GM12878 (cell line): ENCODE measurements around the gene RPS6KA2. TPM values are rescaled to one million over a fixed set of nuclear protein-coding genes. Genes with fewer than 3 reads are reported as not detected.

ENCODE experiments used
- ATAC-seq: fragments of 200-7000 bp; cut with Tn5 transposase; 3 replicates; pipeline ENCODE4 v1.9.1; 2020; ENCODE audit warnings: mild to moderate bottlenecking, moderate library complexity
- BruUV-seq: library from RNA; stranded (reverse); fragments of 400-500 nt; replicated peaks from 2 replicates; lab custom pipeline; 2021; lab: Mats Ljungman, UMichigan
- CTCF ChIA-PET: fragments of 300-600 bp; sonication (Branson Sonifier 250); formaldehyde crosslinking; extraction: SDS; loops from one replicate; lab custom pipeline; 2021; ENCODE audit warnings: inconsistent platforms; lab: Yijun Ruan, JAX
- POLR2A ChIA-PET: fragments of 350-600 bp; formaldehyde crosslinking; extraction: SDS; loops from one replicate; lab custom pipeline; 2021; ENCODE audit warnings: inconsistent platforms; lab: Charles Lee
- RAD21 ChIA-PET: fragments of 300-600 bp; sonication (Branson Sonifier 250); formaldehyde crosslinking; loops from one replicate; lab custom pipeline; 2023; ENCODE audit warnings: antibody characterized with exemption; ENCODE audit not compliant: unreplicated experiment; lab: Charles Lee
- SMC1A ChIA-PET: fragments of 300-600 bp; sonication (Branson Sonifier 250); formaldehyde crosslinking; loops from one replicate; lab custom pipeline; 2023; ENCODE audit not compliant: unreplicated experiment, uncharacterized antibody; lab: Charles Lee
- DNase-seq: peaks from one replicate; pipeline ENCODE4 v3.0.0-alpha.2; 2011; ENCODE audit warnings: low read depth, low spot score
- FAIRE-seq: peaks from 3 replicates; lab custom pipeline; 2011; peaks lifted over from hg19 to GRCh38; lab: Jason Lieb, UNC
- H2AFZ ChIP-seq: 2 replicates; pipeline ENCODE4 v1.6.0; 2011; ENCODE audit warnings: low read depth, low read length, control low read depth; ENCODE audit not compliant: control insufficient read depth
- H3K27ac ChIP-seq: 2 replicates; pipeline ENCODE4 v1.5.1; 2011; ENCODE audit warnings: control low read depth; ENCODE audit not compliant: control insufficient read depth, insufficient read depth
- H3K27me3 ChIP-seq, 2 experiments: replicated peaks in 1 of 2; 2 replicates each; pipeline versions ENCODE4 v1.6.0 to v1.6.1; 2011; ENCODE audit warnings: low read length in 1 of 2; ENCODE audit not compliant: control insufficient read depth in 2 of 2, insufficient read depth in 2 of 2
- H3K36me3 ChIP-seq, 2 experiments: 2 replicates each; pipeline ENCODE4 v1.5.1; 2011; ENCODE audit warnings: low read length in 1 of 2; ENCODE audit not compliant: control insufficient read depth in 2 of 2, insufficient read depth in 2 of 2
- H3K4me1 ChIP-seq: 2 replicates; pipeline ENCODE4 v1.6.1; 2011; ENCODE audit warnings: mild to moderate bottlenecking, low read length, moderate library complexity, mixed read lengths; ENCODE audit not compliant: control insufficient read depth, insufficient read depth
- H3K4me2 ChIP-seq: 2 replicates; pipeline ENCODE4 v1.6.0; 2011; ENCODE audit warnings: control low read depth; ENCODE audit not compliant: control insufficient read depth, insufficient read depth
- H3K4me3 ChIP-seq: fragments of 200-600 bp; sonication (generic); 2 replicates; pipeline ENCODE4 v1.5.1; 2016
- H3K79me2 ChIP-seq: 2 replicates; pipeline ENCODE4 v1.6.0; 2011; ENCODE audit warnings: low read length; ENCODE audit not compliant: control insufficient read depth, insufficient read depth
- H3K9ac ChIP-seq: 2 replicates; pipeline ENCODE4 v1.8.0; 2011; ENCODE audit warnings: low read length, control low read depth, mixed read lengths; ENCODE audit not compliant: control insufficient read depth, insufficient read depth
- H3K9me3 ChIP-seq: replicated peaks from 3 replicates; pipeline ENCODE4 v1.5.1; 2011; ENCODE audit warnings: mild to moderate bottlenecking, low read length; ENCODE audit not compliant: control insufficient read depth, insufficient read depth
- H4K20me1 ChIP-seq: 2 replicates; pipeline ENCODE4 v1.6.0; 2011; ENCODE audit not compliant: control insufficient read depth, insufficient read depth
- CEBPB ChIP-seq, 2 experiments: fragments of 150-350 bp in 1 of 2; IDR thresholded peaks; 2 replicates each; pipeline ENCODE4 v1.6.1; 2012 to 2014; ENCODE audit warnings: low read depth in 2 of 2, low read length in 2 of 2, borderline replicate concordance in 1 of 2, inconsistent platforms in 1 of 2
- CHD1 ChIP-seq: IDR thresholded peaks from 2 replicates; pipeline ENCODE4 v1.6.1; 2012; ENCODE audit warnings: low read depth, low read length, improper control_type of control experiment
- E2F4 ChIP-seq: IDR thresholded peaks from 2 replicates; pipeline ENCODE4 v1.6.1; 2012; ENCODE audit warnings: low read depth, low read length, improper control_type of control experiment
- ETV6 ChIP-seq, 2 experiments: fragments of 450-650 bp in 1 of 2; IDR thresholded peaks in 1 of 2; conservative IDR thresholded peaks in 1 of 2; 2 replicates each; pipeline ENCODE4 v1.6.1; 2014; ENCODE audit warnings: antibody characterized with exemption in 1 of 2, borderline replicate concordance in 1 of 2, low read depth in 1 of 2, mild to moderate bottlenecking in 1 of 2, moderate library complexity in 1 of 2
- MTA3 ChIP-seq: IDR thresholded peaks from 2 replicates; pipeline ENCODE4 v1.6.1; 2012; ENCODE audit warnings: low read length, inconsistent platforms, borderline replicate concordance
- MXI1 ChIP-seq: fragments of 150-350 bp; IDR thresholded peaks from 2 replicates; pipeline ENCODE4 v1.6.1; 2011; ENCODE audit warnings: low read depth, mild to moderate bottlenecking, inconsistent platforms, low read length, improper control_type of control experiment
- NFYA ChIP-seq: IDR thresholded peaks from 2 replicates; pipeline ENCODE4 v1.6.1; 2011; ENCODE audit warnings: low read depth, mild to moderate bottlenecking, low read length, improper control_type of control experiment, borderline replicate concordance
- RFX5 ChIP-seq: IDR thresholded peaks from 2 replicates; pipeline ENCODE4 v1.6.1; 2011; ENCODE audit warnings: low read depth, low read length, improper control_type of control experiment
- TCF7 ChIP-seq: IDR thresholded peaks from 2 replicates; pipeline ENCODE4 v1.6.1; 2014; ENCODE audit warnings: antibody characterized with exemption, borderline replicate concordance
- WGBS: methylation state at CpG from one replicate; pipeline ENCODE4 v1.1.6; 2016; ENCODE audit warnings: low lambda C conversion rate; ENCODE audit not compliant: insufficient replicate concordance, insufficient coverage; ENCODE audit errors: missing lambda C conversion rate; 5-methylcytosine and 5-hydroxymethylcytosine counted together
- in situ Hi-C: fragments of 300-500 bp; cut with MboI; formaldehyde crosslinking; loops from 9 replicates; pipeline ENCODE4 v1.14.3; 2018; ENCODE audit warnings: mixed read lengths
- intact Hi-C: fragments of 100-400 bp; cut with micrococcal nuclease; formaldehyde crosslinking; loops from one replicate; pipeline ENCODE4 v1.14.2; 2022; ENCODE audit not compliant: unreplicated experiment
- polyA plus RNA-seq, 11 experiments: library from polyadenylated mRNA; depleted of rRNA in 4 of 11; unstranded in 6 of 11; stranded (reverse) in 5 of 11; fragments of >200 nt; fragmentation: Nextera tagmentation in 4 of 11; fragmentation: Illumina TruSeq in 1 of 11; extraction: Ambion mirVana in 4 of 11; extraction: Trizol in 1 of 11; gene quantifications; 1 replicate in 1 of 11; 2 replicates in 10 of 11; pipeline versions ENCODE4 v1.2.1 to v1.2.3, GENCODE V29; 2011 to 2016; ENCODE audit warnings: inconsistent platforms in 2 of 11, missing spikeins in 2 of 11, low read depth in 1 of 11
- total RNA-seq, 4 experiments: library from RNA; depleted of rRNA in 3 of 4; stranded (reverse); fragments of >200 nt in 3 of 4; fragmentation: Illumina TruSeq in 1 of 4; extraction: Trizol in 1 of 4; gene quantifications; 2 replicates each; pipeline versions ENCODE4 v1.2.1 to v1.2.3, GENCODE V29; 2013 to 2021
- TF ChIP-seq, protein P1 (sequence below): fragments of 450-650 bp; IDR thresholded peaks from 2 replicates; pipeline ENCODE4 v1.6.1; 2017; ENCODE audit warnings: mild to moderate bottlenecking
- TF ChIP-seq, protein P2 (sequence below): IDR thresholded peaks from 2 replicates; pipeline ENCODE4 v1.6.1; 2012; ENCODE audit warnings: low read depth, low read length, improper control_type of control experiment

RPS6KA2 gene
- total and polyA plus RNA-seq, 10 of the 15 experiments (the other 5 are each of a cell fraction or from before 2014, with no cell fraction given): 0.02 to 1.0 (median 0.22) TPM; not detected in 1

- Histone ChIP-seq H3K36me3 (no peaks in the 10 kb centered on the region), H3K4me3 (no peak overlapping the region), H3K4me2 (no peak overlapping the region), H3K4me1 (no peaks in the 10 kb centered on the region), H4K20me1 (no peaks in the 10 kb centered on the region), H3K27ac (no peak overlapping the region), H3K27me3 (no peaks in the 10 kb centered on the region), H3K79me2 (no peaks in the 10 kb centered on the region), H2AFZ (no peak overlapping the region), H3K9me3 (no peaks in the 10 kb centered on the region; the same call in 2 of the 3 replicates), H3K9ac (no peak overlapping the region)
- FAIRE-seq: no peak
- SMC1A ChIA-PET: no interaction called here
- in situ Hi-C loops (no loop called here), intact Hi-C loops (no loop called here)
- no peak for TF ChIP-seq E2F4
- TF ChIP-seq, protein P1, sequence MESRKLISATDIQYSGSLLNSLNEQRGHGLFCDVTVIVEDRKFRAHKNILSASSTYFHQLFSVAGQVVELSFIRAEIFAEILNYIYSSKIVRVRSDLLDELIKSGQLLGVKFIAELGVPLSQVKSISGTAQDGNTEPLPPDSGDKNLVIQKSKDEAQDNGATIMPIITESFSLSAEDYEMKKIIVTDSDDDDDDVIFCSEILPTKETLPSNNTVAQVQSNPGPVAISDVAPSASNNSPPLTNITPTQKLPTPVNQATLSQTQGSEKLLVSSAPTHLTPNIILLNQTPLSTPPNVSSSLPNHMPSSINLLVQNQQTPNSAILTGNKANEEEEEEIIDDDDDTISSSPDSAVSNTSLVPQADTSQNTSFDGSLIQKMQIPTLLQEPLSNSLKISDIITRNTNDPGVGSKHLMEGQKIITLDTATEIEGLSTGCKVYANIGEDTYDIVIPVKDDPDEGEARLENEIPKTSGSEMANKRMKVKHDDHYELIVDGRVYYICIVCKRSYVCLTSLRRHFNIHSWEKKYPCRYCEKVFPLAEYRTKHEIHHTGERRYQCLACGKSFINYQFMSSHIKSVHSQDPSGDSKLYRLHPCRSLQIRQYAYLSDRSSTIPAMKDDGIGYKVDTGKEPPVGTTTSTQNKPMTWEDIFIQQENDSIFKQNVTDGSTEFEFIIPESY: no peak
- TF ChIP-seq CEBPB (IDR thresholded peaks at IDR 0.05; ENCODE audit: borderline replicate concordance in 1 of 2, low read depth in 2 of 2, low read length in 2 of 2): no peak
- no peak for TF ChIP-seq ETV6 (conservative IDR thresholded peaks at IDR 0.05 in 1 of 2, IDR thresholded peaks at IDR 0.05 in 1 of 2; ENCODE audit: borderline replicate concordance in 1 of 2, low read depth in 1 of 2)
- TF ChIP-seq TCF7: no peak
- no peak for TF ChIP-seq MTA3
- no peak for TF ChIP-seq NFYA
- TF ChIP-seq, protein P2, sequence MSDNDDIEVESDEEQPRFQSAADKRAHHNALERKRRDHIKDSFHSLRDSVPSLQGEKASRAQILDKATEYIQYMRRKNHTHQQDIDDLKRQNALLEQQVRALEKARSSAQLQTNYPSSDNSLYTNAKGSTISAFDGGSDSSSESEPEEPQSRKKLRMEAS: no peak
- TF ChIP-seq CHD1: no peak
- no peak for TF ChIP-seq RFX5
- no peak for TF ChIP-seq MXI1
- BruUV-seq: no TSS peak
- 37% methylated on average over 12 of the region's 12 CpGs for WGBS
- CTCF ChIA-PET: no interaction called here
- no peak for DNase-seq
- no peak for ATAC-seq
- RAD21 ChIA-PET: no interaction called here
- POLR2A ChIA-PET: no interaction called here
Measured at GRCh38 chr6:166558156-166559005, 68.7 kb downstream of the RPS6KA2 start.
